Epidermal melanocyte (primary cell): Measurements from ENCODE around the gene HOXA10.

Experiments used
- DNase-seq: peaks from one replicate; pipeline ENCODE4 v3.0.0; 2011; ENCODE audit warnings: low spot score; ENCODE audit not compliant: insufficient read length

Gene HOXA10

GRCh38 chr7:27168265-27168947, 5.7 kb downstream of the HOXA10 start:
- no peak for DNase-seq

DNA sequence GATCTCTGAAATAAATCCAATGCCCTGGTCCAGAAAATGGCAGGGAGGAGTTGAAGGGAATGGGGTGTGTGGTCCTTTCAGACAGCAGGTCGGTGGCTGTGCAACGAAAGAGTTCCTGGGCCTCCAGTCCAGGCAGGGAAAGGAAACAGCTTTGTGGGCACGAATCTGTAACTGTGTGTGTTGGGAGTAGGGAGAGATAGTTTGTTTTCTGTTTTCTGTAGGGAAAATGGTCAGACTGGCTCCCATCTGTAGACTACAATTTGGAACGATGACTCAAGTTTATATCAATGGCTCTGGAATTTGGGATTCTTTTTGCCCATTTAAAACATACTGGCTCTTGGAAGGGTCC, 6.2 kb downstream of the HOXA10 start:
- no peak for DNase-seq

- DNase-seq: no peak
Observed at GRCh38 chr7:27166531-27167505, 7.3 kb downstream of the HOXA10 start.

- DNase-seq: no peak
Observed at GRCh38 chr7:27165996-27166530, 8.1 kb downstream of the HOXA10 start.

DNA sequence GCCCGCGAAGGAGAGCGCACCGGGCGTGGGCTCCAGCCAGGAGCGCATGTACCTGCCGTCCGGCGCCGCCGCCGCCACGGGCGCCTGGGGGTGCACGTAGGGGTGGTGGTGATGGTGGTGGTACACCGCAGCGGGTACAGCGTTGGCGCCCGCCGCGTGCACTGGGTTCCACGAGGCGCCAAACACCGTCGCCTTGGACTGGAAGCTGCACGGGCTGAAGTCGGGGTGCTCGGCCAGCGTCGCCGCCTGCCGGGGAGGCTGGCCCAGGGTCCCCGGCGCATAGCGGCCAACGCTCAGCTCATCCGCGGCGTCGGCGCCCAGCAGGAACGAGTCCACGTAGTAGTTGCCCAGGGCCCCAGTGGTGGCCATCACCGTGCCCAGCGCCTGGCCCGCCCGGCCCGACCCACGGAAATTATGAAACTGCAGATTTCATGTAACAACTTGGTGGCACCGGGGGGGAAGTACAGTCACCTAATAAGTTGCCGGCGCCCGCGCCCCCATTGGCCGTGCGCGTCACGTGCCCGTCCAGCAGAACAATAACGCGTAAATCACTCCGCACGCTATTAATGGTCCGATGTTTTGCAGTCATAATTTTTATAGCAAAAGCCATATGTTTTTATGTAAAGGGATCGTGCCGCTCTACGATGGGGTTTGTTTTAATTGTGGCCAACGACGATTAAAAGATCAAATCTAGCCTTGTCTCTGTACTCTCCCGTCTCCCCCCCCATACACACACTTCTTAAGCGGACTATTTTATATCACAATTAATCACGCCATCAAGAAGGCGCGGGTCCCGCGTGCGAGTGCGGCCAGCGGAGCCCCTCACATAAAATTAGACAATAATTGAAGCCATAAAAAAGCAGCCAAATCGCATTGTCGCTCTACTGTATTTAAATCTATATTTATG, 8.8 kb downstream of the HOXA10 start, which contains the start of gene HOXA9:
Gene HOXA9, minus strand, starts transcription at position 449 of the 907 bp plus-strand sequence. Its CDS starts 80 bp downstream, at position 369.
- no peak for DNase-seq

DNA sequence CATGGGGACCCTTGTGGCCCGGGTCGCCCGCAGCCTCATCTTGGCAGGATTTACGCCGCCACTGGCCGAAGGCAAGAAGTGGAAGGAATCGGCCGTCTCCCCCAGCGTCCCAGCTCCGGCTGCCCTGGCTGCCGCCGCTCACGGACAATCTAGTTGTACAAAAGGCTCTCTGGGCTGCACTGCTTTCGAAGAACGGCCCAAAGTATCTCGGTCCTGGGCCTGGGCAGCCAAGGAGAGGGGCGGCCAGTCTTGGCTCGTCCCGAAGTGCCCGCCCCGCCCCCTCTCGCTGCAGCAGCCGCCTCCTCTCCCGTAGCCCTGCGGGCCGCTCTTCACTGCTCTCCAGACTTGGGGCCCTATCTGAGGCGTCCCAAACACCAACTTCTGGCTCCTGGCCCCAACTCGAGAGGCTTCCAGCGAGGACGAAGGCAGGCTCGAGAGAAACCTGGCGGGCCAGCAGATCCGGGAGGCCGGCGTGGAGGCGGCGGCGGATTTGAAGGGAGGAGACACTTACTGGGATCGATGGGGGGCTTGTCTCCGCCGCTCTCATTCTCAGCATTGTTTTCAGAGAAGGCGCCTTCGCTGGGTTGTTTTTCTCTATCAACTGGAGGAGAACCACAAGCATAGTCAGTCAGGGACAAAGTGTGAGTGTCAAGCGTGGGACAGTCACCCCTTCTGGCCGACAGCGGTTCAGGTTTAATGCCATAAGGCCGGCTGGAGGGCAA, 9.6 kb downstream of the HOXA10 start:
- DNase-seq: no peak

- DNase-seq: no peak
Observed at GRCh38 chr7:27164045-27164366, 10.1 kb downstream of the HOXA10 start.

DNA sequence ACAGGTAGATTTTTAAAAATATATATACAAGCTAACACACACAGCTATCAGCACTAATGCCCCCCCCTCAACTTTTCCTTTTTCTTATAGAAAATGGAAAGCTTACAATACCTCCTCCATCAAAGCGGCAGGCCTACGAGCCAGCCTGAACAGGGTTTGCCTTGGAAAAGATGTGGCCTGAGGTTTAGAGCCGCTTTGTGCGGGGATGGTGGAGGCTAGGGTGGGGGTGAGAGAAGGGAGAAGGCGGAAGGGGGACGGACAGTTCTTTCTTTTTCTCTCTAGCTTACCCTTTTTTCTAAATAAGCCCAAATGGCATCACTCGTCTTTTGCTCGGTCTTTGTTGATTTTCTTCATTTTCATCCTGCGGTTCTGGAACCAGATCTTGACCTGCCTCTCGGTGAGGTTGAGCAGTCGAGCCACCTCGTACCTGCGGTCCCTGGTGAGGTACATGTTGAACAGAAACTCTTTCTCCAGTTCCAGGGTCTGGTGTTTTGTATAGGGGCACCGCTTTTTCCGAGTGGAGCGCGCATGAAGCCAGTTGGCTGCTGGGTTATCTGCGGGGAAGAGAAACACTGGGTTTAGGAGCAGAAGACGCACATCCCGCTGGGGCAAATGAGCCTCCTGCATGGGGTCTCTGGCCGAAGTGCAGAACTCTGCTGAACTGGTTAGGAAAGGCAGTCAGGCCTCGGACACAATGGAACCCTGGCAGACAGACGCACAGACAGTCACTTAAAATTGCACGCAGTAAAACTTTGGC, 10.7 kb downstream of the HOXA10 start:
- DNase-seq: no peak

DNA sequence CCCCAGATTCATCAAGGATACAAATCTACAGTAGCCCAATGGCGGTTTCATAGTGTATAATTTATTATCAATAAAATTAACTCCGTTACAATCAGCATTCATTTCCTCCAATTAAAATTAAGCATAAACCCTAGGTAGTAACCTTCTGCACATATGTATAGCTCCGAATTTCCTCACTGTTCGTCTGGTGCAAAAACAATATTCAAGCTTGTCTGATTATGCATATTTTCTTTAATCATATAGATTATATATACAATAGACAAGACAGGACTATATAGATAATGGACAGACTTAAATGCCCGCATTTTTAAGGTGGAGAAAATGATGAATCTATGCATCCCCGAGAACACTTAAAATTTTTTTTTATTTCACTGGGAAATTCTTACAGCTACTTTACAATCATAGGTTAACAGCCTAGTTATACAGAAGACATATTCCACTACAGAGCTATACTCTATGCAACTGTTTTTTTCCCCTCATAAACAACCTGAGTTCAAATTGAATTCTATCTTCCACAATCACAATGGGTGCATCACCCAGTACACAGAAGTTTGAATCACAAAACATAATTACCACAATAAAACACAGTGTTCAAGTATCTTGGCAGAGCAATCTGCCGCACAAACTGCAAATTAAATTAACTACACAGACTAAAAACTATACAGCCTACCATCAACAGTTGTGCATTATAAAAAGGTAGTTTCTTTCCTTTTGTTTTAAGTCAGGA, 11.4 kb downstream of the HOXA10 start:
- DNase-seq: no peak

GRCh38 chr7:27161721-27162560, 12.2 kb downstream of the HOXA10 start:
- no peak for DNase-seq

GRCh38 chr7:27161214-27161720, 12.9 kb downstream of the HOXA10 start:
- no peak for DNase-seq

GRCh38 chr7:27160546-27161213, 13.4 kb downstream of the HOXA10 start:
- DNase-seq: peak; percentile 89

DNA sequence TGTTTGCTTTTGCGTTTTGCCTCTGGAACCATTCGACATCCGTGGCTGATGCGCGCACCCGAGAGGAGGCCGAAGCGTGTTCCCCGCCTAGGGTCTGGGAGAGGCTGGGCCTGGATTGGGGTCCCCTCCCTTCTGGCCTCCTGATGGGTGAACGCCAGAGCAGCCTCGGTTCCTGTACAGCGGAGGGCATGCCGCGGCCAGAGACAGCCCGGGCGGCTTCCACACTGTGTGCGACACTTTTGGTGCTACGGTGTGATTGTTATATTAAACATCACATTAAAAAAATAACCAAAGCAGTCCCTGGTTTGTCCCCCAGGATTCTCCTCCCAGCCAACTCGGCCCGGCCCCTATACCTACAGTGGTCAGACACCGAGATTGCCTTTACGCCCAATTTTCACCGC, 14.0 kb downstream of the HOXA10 start:
- no peak for DNase-seq

DNA sequence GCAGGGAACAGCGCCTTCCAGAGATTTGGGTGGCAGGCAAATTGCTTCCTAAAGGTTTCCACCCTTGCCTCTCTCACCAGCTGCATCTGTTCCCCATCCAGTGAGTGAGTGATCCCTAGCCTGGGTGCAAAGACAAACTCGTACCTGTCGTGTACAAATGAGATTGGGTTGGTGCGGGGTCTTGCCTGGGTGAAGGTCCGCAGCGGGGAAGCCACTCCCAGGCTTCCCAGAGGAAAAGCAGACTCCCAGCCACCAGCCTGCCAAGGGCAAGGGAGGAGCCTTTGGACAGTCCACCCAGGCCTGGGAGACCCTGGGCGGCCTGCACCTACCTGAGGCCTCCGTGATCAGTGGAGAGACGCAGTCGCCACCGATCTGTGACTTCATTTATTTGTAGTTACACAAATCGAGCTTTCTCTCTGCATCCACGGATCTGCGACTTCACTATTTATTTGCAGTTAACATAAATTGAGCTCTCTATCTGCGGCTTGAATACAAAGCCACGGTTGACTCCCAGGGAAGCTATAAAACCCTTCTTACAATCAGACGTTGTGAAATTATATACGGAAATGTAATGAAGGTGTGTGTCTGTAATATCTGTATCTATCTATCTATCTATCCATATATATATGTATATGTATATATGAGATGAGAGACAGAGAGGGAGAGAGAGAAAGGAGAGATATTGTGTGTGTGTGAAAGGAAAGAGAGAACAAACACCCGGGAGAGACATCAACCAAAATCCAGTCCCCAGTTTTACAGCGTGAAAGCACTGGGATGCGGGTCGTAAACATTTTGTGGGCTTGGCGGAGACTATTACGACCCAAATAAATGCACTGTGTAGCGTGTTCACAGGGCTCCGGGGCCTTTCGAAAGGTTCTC, 14.6 kb downstream of the HOXA10 start:
- no peak for DNase-seq

DNA sequence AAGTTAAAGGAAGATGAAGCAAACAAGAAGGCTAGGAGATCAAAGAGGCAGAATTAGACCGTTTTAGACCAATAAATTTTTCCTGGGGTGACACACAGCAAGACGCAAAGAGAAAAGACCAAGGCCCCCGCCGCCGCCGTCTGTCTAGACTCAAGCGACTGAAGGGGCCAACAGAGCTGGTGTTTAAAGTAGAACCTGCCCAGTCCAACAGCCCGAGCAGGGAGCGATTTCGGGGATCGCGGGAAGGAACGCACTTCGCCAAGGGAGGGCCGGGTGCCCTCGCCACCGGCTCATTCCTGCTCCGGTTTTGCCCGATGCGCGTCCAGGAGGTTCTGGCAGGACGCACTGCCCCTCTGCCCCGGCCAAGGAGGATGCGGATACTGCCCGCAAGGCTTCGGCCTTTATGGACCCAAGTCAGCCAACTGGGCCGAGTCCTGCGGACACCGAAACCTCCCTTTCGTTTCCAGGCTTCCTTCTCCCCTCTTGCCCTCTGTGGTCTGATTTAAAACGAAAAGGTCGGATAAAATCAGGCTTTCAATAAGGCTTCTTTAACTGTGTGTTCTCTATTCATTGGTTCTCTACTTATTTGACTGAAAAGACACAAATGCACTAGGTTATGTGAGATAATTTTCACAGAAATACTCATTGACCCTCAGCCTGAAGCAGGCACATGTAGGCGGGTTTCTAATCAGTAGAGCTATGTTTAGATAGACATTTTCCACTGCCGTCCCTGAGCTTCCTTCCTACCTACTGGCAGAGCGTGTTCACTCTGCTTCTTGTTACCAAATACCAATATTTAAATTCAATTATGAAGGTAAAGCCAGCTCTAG, 15.5 kb downstream of the HOXA10 start:
- DNase-seq: no peak
